Measurements from ENCODE around the gene TPD52L1.
A peak's percentile ranks its signal among the peaks of the same experiment; 100 is the strongest.

Gene TPD52L1

GRCh38 chr6:125112934-125113333 is 40.6 kb upstream of the TPD52L1 start:
- TF ChIP-seq CTCF (IDR thresholded peaks at IDR 0.05; ENCODE audit: low read depth, low read length, missing control alignments), result peak; percentile 15
- no peak for DNase-seq (ENCODE audit: extremely low read depth, low read depth)
- no peak overlapping the region for H3K4me3 ChIP-seq (replicated peaks; ENCODE audit: low read depth, low read length)

- DNase-seq (ENCODE audit: extremely low read depth, low read depth), result no peak
- no peak overlapping the region for H3K4me3 ChIP-seq (replicated peaks; ENCODE audit: low read depth, low read length)
- TF ChIP-seq CTCF (IDR thresholded peaks at IDR 0.05; ENCODE audit: low read depth, low read length, missing control alignments), result peak; percentile 69
These were observed 39.2 kb upstream of the TPD52L1 start for GRCh38 chr6:125114248-125114858.

GRCh38 chr6:125116170-125116569 is 37.4 kb upstream of the TPD52L1 start:
- no peak for DNase-seq (ENCODE audit: extremely low read depth, low read depth)
- no peak for TF ChIP-seq CTCF (IDR thresholded peaks at IDR 0.05; ENCODE audit: low read depth, low read length, missing control alignments)
- H3K4me3 ChIP-seq (replicated peaks; ENCODE audit: low read depth, low read length), result no peak overlapping the region

GRCh38 chr6:125116710-125117109 is 36.9 kb upstream of the TPD52L1 start:
- H3K4me3 ChIP-seq (replicated peaks; ENCODE audit: low read depth, low read length), result no peak overlapping the region
- no peak for DNase-seq (ENCODE audit: extremely low read depth, low read depth)
- no peak for TF ChIP-seq CTCF (IDR thresholded peaks at IDR 0.05; ENCODE audit: low read depth, low read length, missing control alignments)

- DNase-seq (ENCODE audit: extremely low read depth, low read depth), result no peak
- H3K4me3 ChIP-seq (replicated peaks; ENCODE audit: low read depth, low read length), result no peak overlapping the region
- no peak for TF ChIP-seq CTCF (IDR thresholded peaks at IDR 0.05; ENCODE audit: low read depth, low read length, missing control alignments)
These were observed 35.8 kb upstream of the TPD52L1 start for GRCh38 chr6:125117818-125118217.

GRCh38 chr6:125120054-125120590 is 33.5 kb upstream of the TPD52L1 start:
- TF ChIP-seq CTCF (IDR thresholded peaks at IDR 0.05; ENCODE audit: low read depth, low read length, missing control alignments), result no peak
- H3K4me3 ChIP-seq (replicated peaks; ENCODE audit: low read depth, low read length), result no peak overlapping the region
- DNase-seq (ENCODE audit: extremely low read depth, low read depth), result no peak

- H3K4me3 ChIP-seq (replicated peaks; ENCODE audit: low read depth, low read length), result no peak overlapping the region
- TF ChIP-seq CTCF (IDR thresholded peaks at IDR 0.05; ENCODE audit: low read depth, low read length, missing control alignments), result no peak
- no peak for DNase-seq (ENCODE audit: extremely low read depth, low read depth)
These were observed 31.7 kb upstream of the TPD52L1 start for GRCh38 chr6:125121894-125122293.
